NCI-H748 treated with DMSO at 0.1 percent for 48 hours (cell line): ENCODE data around the gene MYT1.
A peak's percentile ranks its signal among the peaks of the same experiment; 100 is the strongest.

Experiments used
- DNase-seq: peaks from one replicate; lab custom pipeline; 2025; lab: John Stamatoyannopoulos, UW

Gene MYT1

GRCh38 chr20:64140061-64140931, 24.0 kb upstream of the MYT1 start:
- no peak for DNase-seq

GRCh38 chr20:64140956-64141355, 23.3 kb upstream of the MYT1 start:
- no peak for DNase-seq

DNA sequence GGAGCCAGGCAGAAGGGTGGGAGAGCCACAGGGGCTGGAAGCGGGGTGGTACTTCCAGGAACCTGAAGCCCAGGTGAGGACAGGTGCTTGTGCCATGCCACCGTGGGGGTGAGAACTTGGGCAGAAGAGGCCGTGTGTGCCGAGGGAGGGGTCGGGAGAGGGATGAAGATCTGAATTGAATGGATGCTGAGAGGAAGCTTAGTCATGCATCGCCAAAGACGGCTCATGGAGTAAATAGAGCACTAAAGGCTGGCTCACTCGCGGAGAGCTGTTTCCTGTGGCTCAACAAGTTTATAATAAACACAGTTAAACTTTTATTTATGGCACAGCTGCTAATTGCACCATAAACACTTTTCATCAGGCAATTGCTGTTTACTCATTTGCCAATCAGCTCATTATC, 21.7 kb upstream of the MYT1 start:
- DNase-seq = peak; percentile 1

DNA sequence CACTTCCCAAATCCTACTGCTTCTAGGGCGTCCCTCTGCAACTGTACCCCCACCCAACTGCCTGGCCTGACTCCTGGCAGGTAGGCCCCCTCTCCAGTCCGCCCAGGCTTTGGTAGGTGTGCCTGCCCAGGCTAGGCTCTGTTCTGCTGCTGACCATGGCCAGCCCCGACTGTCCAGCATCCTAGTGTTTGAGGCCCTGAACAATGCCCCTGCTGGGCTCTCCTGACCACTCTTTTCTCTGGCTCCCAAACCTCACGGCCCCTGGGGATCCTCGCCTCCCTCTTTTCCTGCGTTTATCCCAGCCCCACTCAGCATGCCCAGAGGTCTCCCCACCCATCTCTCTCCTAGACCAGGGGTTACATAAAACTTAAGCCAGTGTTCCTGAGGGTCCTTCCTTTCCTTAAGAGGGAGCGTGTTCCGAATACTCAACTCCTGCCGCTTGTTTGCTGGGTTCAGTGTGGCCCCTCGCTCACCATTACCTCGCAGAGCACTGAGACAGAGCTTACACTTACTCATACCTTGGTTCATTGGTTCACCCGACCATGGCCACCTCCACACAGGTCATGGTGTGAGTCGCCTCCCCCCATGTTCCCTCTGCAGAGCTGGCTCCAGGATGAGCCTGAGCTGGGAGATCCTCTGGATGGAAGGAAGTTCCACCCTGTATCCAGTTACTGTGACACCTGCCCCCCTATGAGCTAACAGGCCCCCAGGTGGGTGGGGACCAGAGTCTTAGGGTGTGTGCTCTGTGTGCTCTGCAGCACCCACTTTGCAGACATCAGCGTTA, 21.0 kb upstream of the MYT1 start:
- DNase-seq = no peak

DNA sequence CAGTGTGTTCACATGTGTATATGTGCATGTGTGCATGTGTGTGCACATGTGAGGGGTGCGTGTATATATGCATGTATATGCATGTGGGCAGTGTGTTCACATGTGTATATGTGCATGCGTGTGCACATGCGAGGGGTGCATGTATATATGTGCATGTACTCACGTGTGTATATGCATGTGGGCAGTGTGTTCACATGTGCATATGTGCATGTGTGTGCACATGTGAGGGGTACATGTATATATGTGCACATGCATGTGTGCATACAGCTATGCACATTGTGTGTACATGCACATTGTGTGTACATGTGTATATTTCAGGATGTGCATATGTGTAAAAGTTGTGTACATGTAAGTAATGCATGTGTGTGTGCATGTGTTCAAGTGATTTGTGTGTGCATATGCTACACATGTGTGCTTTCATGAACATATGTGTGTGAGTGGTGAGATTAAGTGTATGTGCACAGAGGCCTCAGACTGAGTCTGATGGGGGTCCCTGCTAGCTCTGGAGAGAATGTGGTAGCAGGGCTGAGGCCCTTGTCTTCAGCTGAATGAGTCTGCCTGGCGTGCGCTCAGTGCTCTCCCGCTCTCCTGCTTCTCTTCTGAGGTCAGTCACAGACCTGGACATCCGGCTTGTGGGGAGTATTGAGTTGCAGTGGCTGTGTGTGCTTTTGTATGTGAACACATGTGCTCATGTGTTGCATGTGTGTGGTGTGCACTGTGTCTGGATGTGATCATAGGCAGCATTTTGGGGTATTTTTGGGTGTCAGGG, 19.9 kb upstream of the MYT1 start:
- DNase-seq = no peak

- no peak for DNase-seq
These were observed 18.6 kb upstream of the MYT1 start for GRCh38 chr20:64145458-64146300.

GRCh38 chr20:64146301-64146935, 17.8 kb upstream of the MYT1 start:
- no peak for DNase-seq

GRCh38 chr20:64146936-64147477, 17.2 kb upstream of the MYT1 start:
- DNase-seq = no peak

- DNase-seq = no peak
These were observed 15.7 kb upstream of the MYT1 start for GRCh38 chr20:64148581-64148980.

DNA sequence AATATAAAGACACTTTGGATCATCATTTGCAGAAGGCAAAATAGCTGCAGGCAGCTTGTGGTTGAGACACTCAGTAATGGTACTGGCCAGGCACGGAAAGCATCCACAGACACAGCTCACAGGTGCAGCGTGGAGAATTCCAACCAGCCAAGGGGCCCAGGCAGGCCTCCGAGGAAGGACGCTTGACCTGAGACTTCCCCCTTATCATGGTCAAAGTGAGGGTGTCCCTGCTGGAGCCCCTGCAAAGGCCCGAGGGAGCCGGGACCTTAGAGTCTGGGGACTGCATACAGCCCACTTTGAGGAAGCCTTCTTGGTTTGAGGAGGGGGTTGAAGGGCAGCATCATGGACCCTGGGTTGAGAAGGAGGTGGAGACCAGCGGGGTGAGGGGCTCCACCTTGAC, 15.1 kb upstream of the MYT1 start:
- no peak for DNase-seq

DNA sequence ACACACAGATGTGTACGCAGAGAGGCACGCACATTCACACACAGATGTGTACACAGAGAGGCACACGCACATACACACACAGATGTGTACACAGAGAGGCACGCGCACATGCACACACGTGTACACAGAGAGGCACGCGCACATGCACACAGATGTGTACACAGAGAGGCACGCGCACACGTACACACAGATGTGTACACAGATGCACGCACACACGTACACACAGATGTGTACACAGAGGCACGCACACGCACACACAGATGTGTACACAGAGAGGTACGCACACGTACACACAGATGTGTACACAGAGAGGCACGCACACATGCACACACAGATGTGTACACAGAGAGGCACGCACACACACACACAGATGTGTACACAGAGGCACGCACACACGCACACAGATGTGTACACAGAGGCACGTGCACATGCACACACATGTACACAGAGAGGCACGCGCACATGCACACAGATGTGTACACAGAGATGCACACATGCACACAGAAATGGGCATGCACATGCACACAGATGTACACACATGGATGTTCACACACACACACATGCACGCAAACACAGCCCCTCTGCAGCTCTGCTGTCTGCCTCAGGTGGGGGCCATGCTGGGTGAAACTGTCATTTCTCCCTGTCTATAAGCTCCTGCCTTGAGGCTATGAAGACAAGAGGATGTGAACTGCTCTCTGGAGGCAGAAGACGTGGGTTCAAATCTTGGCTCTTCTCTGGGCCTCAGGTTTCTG, 14.3 kb upstream of the MYT1 start:
- no peak for DNase-seq

GRCh38 chr20:64150756-64151632, 13.3 kb upstream of the MYT1 start:
- no peak for DNase-seq

DNA sequence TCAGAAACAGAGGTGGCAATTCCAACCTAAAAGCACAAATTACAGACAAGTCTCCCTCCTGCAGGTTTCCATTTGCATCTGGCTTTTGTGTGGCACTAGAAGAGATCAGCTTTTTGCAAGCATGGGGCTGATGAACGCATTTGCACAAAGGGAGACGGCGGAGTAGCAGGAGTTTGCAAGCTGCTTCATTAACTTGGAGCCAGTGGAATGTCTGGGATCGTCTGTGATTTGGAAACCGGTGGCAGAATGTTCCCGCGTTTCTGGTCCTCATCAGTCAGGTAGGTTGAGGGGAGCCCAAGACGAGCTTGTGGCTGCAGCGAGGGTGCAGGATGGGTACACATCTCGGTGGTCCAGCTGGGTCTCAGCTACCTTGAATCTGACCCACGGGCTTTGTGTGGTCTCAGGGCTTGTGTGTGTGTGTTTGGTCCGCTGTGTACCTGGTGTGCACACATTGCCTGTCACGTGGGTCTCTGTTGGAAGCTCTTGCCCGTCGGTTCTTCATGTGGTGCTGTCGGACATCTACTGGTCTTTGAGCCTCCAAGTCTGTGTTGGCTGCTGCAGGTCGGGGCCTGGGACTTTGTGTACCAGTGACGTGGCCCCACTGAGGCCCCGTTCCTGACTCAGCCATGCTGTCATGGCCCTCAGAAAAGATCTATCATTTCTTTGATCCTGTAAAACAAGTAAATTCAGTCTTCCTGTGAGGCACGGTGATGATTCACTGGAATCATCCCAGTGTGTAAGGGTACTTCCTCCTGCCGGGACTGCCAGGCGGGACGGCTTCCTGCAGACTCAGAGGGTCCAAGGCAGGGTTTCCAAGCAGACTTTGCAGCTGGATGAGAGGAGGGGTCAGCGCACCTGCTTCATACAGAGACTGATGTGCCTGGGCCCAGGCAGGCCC, 12.4 kb upstream of the MYT1 start:
- DNase-seq = no peak

DNA sequence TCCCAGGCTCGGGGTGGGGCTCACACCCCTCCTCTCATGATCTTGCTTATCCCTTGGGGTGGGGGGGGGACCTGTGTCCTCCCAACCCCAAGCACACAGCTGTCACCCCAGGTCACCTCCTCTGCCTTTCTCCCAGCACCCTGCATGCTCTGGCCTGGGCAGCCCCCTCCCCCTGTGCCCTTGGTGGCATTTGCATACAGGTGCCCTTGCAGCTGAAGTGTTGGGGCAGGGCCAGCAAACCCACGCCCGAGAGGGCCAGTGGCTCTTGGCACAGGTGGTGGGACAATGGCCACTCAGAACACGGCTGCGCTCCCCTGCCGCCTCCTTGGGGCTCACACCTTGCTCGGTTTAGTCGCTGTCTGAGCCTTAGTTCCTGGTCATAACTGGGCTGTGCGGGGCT, 11.3 kb upstream of the MYT1 start:
- peak; percentile 33 for DNase-seq

- DNase-seq = no peak
These were observed 10.8 kb upstream of the MYT1 start for GRCh38 chr20:64153410-64153809.

GRCh38 chr20:64153861-64154589, 10.2 kb upstream of the MYT1 start:
- DNase-seq = no peak

GRCh38 chr20:64154590-64155257, 9.5 kb upstream of the MYT1 start:
- no peak for DNase-seq
